Thyroid gland (tissue), 4 donors: ENCODE measurements around the gene MEN1.

Experiments used
- CTCF ChIP-seq, 6 experiments: fragments of 200-600 bp in 3 of 6; fragments of 450-650 bp in 3 of 6; sonication (generic) in 3 of 6; IDR thresholded peaks; one replicate each; pipeline ENCODE4 v1.5.1; 2016 to 2019; ENCODE audit warnings: antibody characterized with exemption in 6 of 6, mild to moderate bottlenecking in 2 of 6, inconsistent platforms in 1 of 6, moderate library complexity in 1 of 6
- POLR2A ChIP-seq, 2 donors: fragments of 450-650 bp; IDR thresholded peaks; one replicate each; pipeline ENCODE4 v1.6.1; 2017; ENCODE audit warnings: antibody characterized with exemption in 2 of 2, mild to moderate bottlenecking in 2 of 2, moderate library complexity in 1 of 2

- no peak for TF ChIP-seq POLR2A (IDR thresholded peaks at IDR 0.05)
- no peak for TF ChIP-seq CTCF (IDR thresholded peaks at IDR 0.05)
Measured at GRCh38 chr11:64765851-64766665, 44.3 kb downstream of the MEN1 start.
